ENCODE measurements around the gene ATP6V1G2. TPM values are rescaled to one million over a fixed set of nuclear protein-coding genes. Genes with fewer than 3 reads are reported as not detected.

ATP6V1G2 gene
- total RNA-seq, 6 experiments from 2014 or later = 2.9 to 4.1 (median 3.2) TPM

GRCh38 chr6:31534521-31535040 is 11.8 kb downstream of the ATP6V1G2 start:
- no peak for TF ChIP-seq CTCF (IDR thresholded peaks at IDR 0.05)
- Mint-ChIP-seq H3K9me3 (no peaks in the 10 kb centered on the region), H3K4me3 (no peak overlapping the region), H3K27ac (peak overlapping the region; percentile 55), H3K36me3 (ENCODE audit: low read depth) (peaks cover 71% of the 10 kb centered on the region), H3K4me1 (ENCODE audit: low read depth) (peaks cover 35% of the 10 kb centered on the region), H3K27me3 (ENCODE audit: insufficient read depth) (peaks cover 7% of the 10 kb centered on the region)
- no peak for DNase-seq

DNA sequence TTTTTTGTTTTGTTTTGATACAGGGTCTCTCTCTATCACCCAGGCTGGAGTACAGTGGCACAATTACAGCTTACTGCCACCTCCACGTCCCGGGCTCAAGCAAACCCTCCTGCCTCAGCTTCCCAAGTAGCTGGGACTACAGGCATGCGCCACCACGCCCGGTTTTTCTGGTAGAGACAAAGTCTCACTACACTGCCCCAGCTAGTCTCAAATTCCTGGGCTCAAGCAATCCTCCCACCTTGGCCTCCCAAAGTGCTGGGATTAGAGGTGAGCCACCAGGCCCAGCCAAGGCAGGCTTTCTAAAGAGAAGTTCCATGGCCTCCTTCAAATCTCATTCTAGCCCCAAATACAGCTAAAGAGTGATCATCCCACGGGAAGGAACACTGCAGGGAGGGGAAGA is 12.4 kb downstream of the ATP6V1G2 start:
- no peak for DNase-seq
- Mint-ChIP-seq H3K27me3 (ENCODE audit: insufficient read depth) (peaks cover 8% of the 10 kb centered on the region), H3K27ac (peak overlapping the region; percentile 55), H3K4me1 (ENCODE audit: low read depth) (peaks cover 29% of the 10 kb centered on the region), H3K9me3 (no peaks in the 10 kb centered on the region), H3K36me3 (ENCODE audit: low read depth) (peaks cover 65% of the 10 kb centered on the region), H3K4me3 (no peak overlapping the region)
- TF ChIP-seq CTCF (IDR thresholded peaks at IDR 0.05) = no peak

- TF ChIP-seq CTCF (IDR thresholded peaks at IDR 0.05) = no peak
- peak overlapping the region; percentile 69 for H3K27ac Mint-ChIP-seq
- H3K36me3 Mint-ChIP-seq (ENCODE audit: low read depth) = peaks cover 60% of the 10 kb centered on the region
- no peaks in the 10 kb centered on the region for H3K9me3 Mint-ChIP-seq
- no peak for DNase-seq
- no peak overlapping the region for H3K4me3 Mint-ChIP-seq
- H3K4me1 Mint-ChIP-seq (ENCODE audit: low read depth) = peaks cover 24% of the 10 kb centered on the region
- peaks cover 8% of the 10 kb centered on the region for H3K27me3 Mint-ChIP-seq (ENCODE audit: insufficient read depth)
These were observed 13.0 kb downstream of the ATP6V1G2 start for GRCh38 chr6:31533455-31533841.

- Mint-ChIP-seq H3K4me1 (ENCODE audit: low read depth) (peaks cover 21% of the 10 kb centered on the region; the same call in 1 of the 2 replicates), H3K36me3 (ENCODE audit: low read depth) (peaks cover 56% of the 10 kb centered on the region)
These were observed 13.6 kb downstream of the ATP6V1G2 start for GRCh38 chr6:31532644-31533454.

More at GRCh38 chr6:31532644-31533454, 13.6 kb downstream of the ATP6V1G2 start:
- Mint-ChIP-seq H3K9me3 (no peaks in the 10 kb centered on the region), H3K4me3 (no peak overlapping the region; the same call in 1 of the 2 replicates), H3K27me3 (ENCODE audit: insufficient read depth) (peaks cover 8% of the 10 kb centered on the region), H3K27ac (peak overlapping the region; percentile 69)
- no peak for DNase-seq
- TF ChIP-seq CTCF (IDR thresholded peaks at IDR 0.05) = no peak
